Measurements from ENCODE around the gene GINS2.

- no peak for TF ChIP-seq CTCF (conservative IDR thresholded peaks at IDR 0.05)
- TF ChIP-seq ZFX (IDR thresholded peaks at IDR 0.05) = no peak
These were observed 45.1 kb downstream of the GINS2 start for GRCh38 chr16:85643631-85644030.
